A549 (cell line): Measurements from ENCODE around the gene VSIG2. TPM values are rescaled to one million over a fixed set of nuclear protein-coding genes. Genes with fewer than 3 reads are reported as not detected.

ENCODE experiments used
- ATAC-seq, 2 experiments: fragments of 200-7000 bp in 1 of 2; fragments of >200 bp in 1 of 2; cut with Nextera tagmentation in 1 of 2; cut with Tn5 transposase in 1 of 2; 3 replicates each; pipeline versions ENCODE4 v1.8.0 to v1.9.1; 2018 to 2020; ENCODE audit warnings: mild to moderate bottlenecking in 1 of 2, moderate library complexity in 1 of 2
- CTCF ChIA-PET: fragments of 300-600 bp; sonication (Branson Sonifier 250); formaldehyde crosslinking; extraction: SDS; loops from one replicate; lab custom pipeline; 2021; ENCODE audit warnings: antibody characterized with exemption, inconsistent platforms; lab: Yijun Ruan, JAX
- POLR2A ChIA-PET: fragments of 350-600 bp; formaldehyde crosslinking; extraction: SDS; loops from one replicate; lab custom pipeline; 2021; ENCODE audit warnings: antibody characterized with exemption, inconsistent platforms; lab: Yijun Ruan, JAX
- DNase-seq, 2 experiments: peaks; one replicate each; pipeline versions ENCODE4 v3.0.0 to v3.0.0-alpha.2; 2011 to 2016; ENCODE audit warnings: low read depth in 1 of 2, low spot score in 1 of 2
- FAIRE-seq: peaks from 2 replicates; lab custom pipeline; 2011; peaks lifted over from hg19 to GRCh38; lab: Jason Lieb, UNC
- H3K27ac ChIP-seq, 2 experiments: fragments of >200 bp; sonication (Bioruptor Twin); formaldehyde crosslinking; 3 replicates each; pipeline ENCODE4 v1.5.1; 2016 to 2017
- H3K4me1 ChIP-seq: fragments of >200 bp; sonication (Bioruptor Twin); formaldehyde crosslinking; 3 replicates; pipeline ENCODE4 v1.6.1; 2016
- H3K4me2 ChIP-seq: fragments of >200 bp; sonication (Bioruptor Twin); formaldehyde crosslinking; 3 replicates; pipeline ENCODE4 v1.6.1; 2016
- H3K4me3 ChIP-seq: fragments of >200 bp; sonication (Bioruptor Twin); formaldehyde crosslinking; 3 replicates; pipeline ENCODE4 v1.5.1; 2016
- H3K9me3 ChIP-seq: fragments of >200 bp; sonication (Bioruptor Twin); formaldehyde crosslinking; 3 replicates; pipeline ENCODE4 v1.6.1; 2016
- CBX2 ChIP-seq: fragments of 200-600 bp; sonication (generic); IDR thresholded peaks from 2 replicates; pipeline ENCODE4 v1.6.1; 2016; ENCODE audit warnings: low read depth, mild to moderate bottlenecking, borderline replicate concordance
- CBX8 ChIP-seq: fragments of 200-600 bp; sonication (generic); IDR thresholded peaks from 2 replicates; pipeline ENCODE4 v1.6.1; 2016
- CEBPB ChIP-seq, 2 experiments: fragments of >200 bp in 1 of 2; sonication (Bioruptor Twin) in 1 of 2; formaldehyde crosslinking in 1 of 2; IDR thresholded peaks; 2 replicates each; pipeline ENCODE4 v1.6.1; 2012 to 2016
- CHD2 ChIP-seq: fragments of 150-350 bp; IDR thresholded peaks from 2 replicates; pipeline ENCODE4 v1.6.1; 2014; ENCODE audit warnings: low read length; ENCODE audit not compliant: partially characterized antibody
- CHD4 ChIP-seq: fragments of 200-600 bp; sonication (generic); IDR thresholded peaks from 2 replicates; pipeline ENCODE4 v1.6.1; 2016; ENCODE audit warnings: antibody characterized with exemption, mild to moderate bottlenecking, borderline replicate concordance
- EHF ChIP-seq: fragments of 250-450 bp; sonication (Bioruptor Pico); IDR thresholded peaks from 2 replicates; pipeline ENCODE4 v1.5.0; 2020; ENCODE audit warnings: mild to moderate bottlenecking
- EP300 ChIP-seq, 2 experiments: fragments of >200 bp; sonication (Bioruptor Twin); formaldehyde crosslinking; IDR thresholded peaks; 2 replicates in 1 of 2; 3 replicates in 1 of 2; pipeline ENCODE4 v1.6.1; 2016 to 2017
- ESRRA ChIP-seq: fragments of 150-350 bp; IDR thresholded peaks from 2 replicates; pipeline ENCODE4 v1.6.1; 2014; ENCODE audit warnings: mild to moderate bottlenecking, low read length, borderline replicate concordance
- FOSB ChIP-seq: fragments of 250-450 bp; sonication (Bioruptor Pico); IDR thresholded peaks from 2 replicates; pipeline ENCODE4 v1.5.0; 2020; ENCODE audit warnings: mild to moderate bottlenecking, moderate library complexity
- FOSL2 ChIP-seq, 2 experiments: fragments of 450-650 bp in 1 of 2; fragments of >200 bp in 1 of 2; sonication (Bioruptor Twin) in 1 of 2; formaldehyde crosslinking; IDR thresholded peaks; 2 replicates each; pipeline versions ENCODE4 v1.5.0 to v1.6.1; 2016 to 2020; ENCODE audit warnings: mild to moderate bottlenecking in 1 of 2, moderate library complexity in 1 of 2
- GATA3 ChIP-seq: IDR thresholded peaks from 2 replicates; pipeline ENCODE4 v1.6.1; 2012; ENCODE audit warnings: borderline replicate concordance
- HDAC2 ChIP-seq: fragments of 200-600 bp; sonication (generic); IDR thresholded peaks from 2 replicates; pipeline ENCODE4 v1.6.1; 2016
- HEYL ChIP-seq: fragments of 250-450 bp; sonication (Bioruptor Pico); IDR thresholded peaks from 2 replicates; pipeline ENCODE4 v1.8.0; 2021; ENCODE audit warnings: mild to moderate bottlenecking, moderate library complexity
- MAFK ChIP-seq: fragments of 450-650 bp; IDR thresholded peaks from 2 replicates; pipeline ENCODE4 v1.6.1; 2014; ENCODE audit not compliant: partially characterized antibody
- MAZ ChIP-seq: fragments of 150-350 bp; IDR thresholded peaks from 2 replicates; pipeline ENCODE4 v1.6.1; 2014; ENCODE audit warnings: antibody characterized with exemption, low read depth, low read length, borderline replicate concordance
- MYC ChIP-seq: IDR thresholded peaks from 2 replicates; pipeline ENCODE4 v1.6.1; 2012; ENCODE audit warnings: mild to moderate bottlenecking, inconsistent platforms, low read length, improper control_type of control experiment, borderline replicate concordance
- PHF8 ChIP-seq: fragments of 200-600 bp; sonication (generic); IDR thresholded peaks from 2 replicates; pipeline ENCODE4 v1.6.1; 2016; ENCODE audit warnings: low read depth, mild to moderate bottlenecking, antibody characterized with exemption, moderate library complexity, borderline replicate concordance
- RARB ChIP-seq: fragments of 250-450 bp; sonication (Bioruptor Pico); IDR thresholded peaks from 2 replicates; pipeline ENCODE4 v1.8.0; 2021; ENCODE audit warnings: mild to moderate bottlenecking, moderate library complexity
- RNF2 ChIP-seq: fragments of 200-600 bp; sonication (generic); IDR thresholded peaks from 2 replicates; pipeline ENCODE4 v1.6.1; 2016; ENCODE audit warnings: low read depth, mild to moderate bottlenecking, antibody characterized with exemption, moderate library complexity, borderline replicate concordance
- SREBF2 ChIP-seq: fragments of 450-650 bp; IDR thresholded peaks from 2 replicates; pipeline ENCODE4 v1.6.1; 2014; ENCODE audit warnings: mild to moderate bottlenecking, moderate library complexity
- ZNF302 ChIP-seq: fragments of 250-450 bp; sonication (Bioruptor Pico); IDR thresholded peaks from 2 replicates; pipeline ENCODE4 v1.9.0; 2021; ENCODE audit warnings: inconsistent platforms, mild to moderate bottlenecking, moderate library complexity
- ZSCAN20 ChIP-seq: fragments of 250-450 bp; sonication (Bioruptor Pico); IDR thresholded peaks from 2 replicates; pipeline ENCODE4 v1.8.0; 2022; ENCODE audit warnings: mild to moderate bottlenecking, moderate library complexity
- WGBS: methylation state at CpG from one replicate; pipeline ENCODE4 v1.1.6; 2017; ENCODE audit errors: missing lambda C conversion rate; 5-methylcytosine and 5-hydroxymethylcytosine counted together
- polyA plus RNA-seq, 4 experiments: library from polyadenylated mRNA; depleted of rRNA in 3 of 4; stranded (reverse); fragments of >200 nt; fragmentation: RNase III in 1 of 4; extraction: RNeasy Plus Mini Kit Qiagen cat#74134 plus additional on column Dnase treatment in 1 of 4; gene quantifications; 2 replicates in 3 of 4; 3 replicates in 1 of 4; pipeline ENCODE4 v1.2.3, GENCODE V29; 2011 to 2017
- TF ChIP-seq, protein P1 (sequence below): fragments of 150-350 bp; IDR thresholded peaks from 2 replicates; pipeline ENCODE4 v1.6.1; 2014; ENCODE audit warnings: low read depth, mild to moderate bottlenecking, low read length
- TF ChIP-seq, protein P2 (sequence below): IDR thresholded peaks from 2 replicates; pipeline ENCODE4 v1.6.1; 2012
- TF ChIP-seq, protein P3 (sequence below): fragments of 450-650 bp; IDR thresholded peaks from 2 replicates; pipeline ENCODE4 v1.6.1; 2014; ENCODE audit warnings: antibody characterized with exemption
- TF ChIP-seq, protein P4 (sequence below): fragments of 200-600 bp; sonication (generic); IDR thresholded peaks from 2 replicates; pipeline ENCODE4 v1.6.1; 2016; ENCODE audit warnings: antibody characterized with exemption, mild to moderate bottlenecking, moderate library complexity
- TF ChIP-seq, protein P5 (sequence below): fragments of >200 bp; sonication (Bioruptor Twin); formaldehyde crosslinking; IDR thresholded peaks from 2 replicates; pipeline ENCODE4 v1.6.1; 2016

Gene VSIG2
- polyA plus RNA-seq, 2 of the 4 experiments (the other 2 are of a cell fraction): not detected

DNA sequence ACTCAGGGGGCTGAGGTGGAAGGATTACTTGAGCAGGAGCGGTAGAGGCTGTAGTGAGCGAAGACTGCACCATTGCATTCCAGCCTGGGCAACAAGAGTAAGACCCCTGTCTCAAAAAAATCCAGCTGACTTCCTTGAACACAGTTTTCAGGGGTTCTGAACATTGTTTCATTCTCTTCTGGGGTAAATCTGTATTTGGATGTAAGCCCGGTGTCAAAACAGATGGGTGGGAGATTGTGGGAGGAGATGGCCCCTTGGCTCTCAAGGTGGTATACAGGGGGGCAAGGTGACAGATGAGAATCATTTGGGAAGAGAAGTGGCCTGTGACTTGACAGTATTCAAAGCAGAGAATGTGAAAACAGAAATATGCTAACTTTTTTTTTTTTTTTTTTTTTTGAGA is 5.3 kb upstream of the VSIG2 start:
- no peak for TF ChIP-seq FOSB
- no peak for TF ChIP-seq HDAC2
- TF ChIP-seq, protein P1, sequence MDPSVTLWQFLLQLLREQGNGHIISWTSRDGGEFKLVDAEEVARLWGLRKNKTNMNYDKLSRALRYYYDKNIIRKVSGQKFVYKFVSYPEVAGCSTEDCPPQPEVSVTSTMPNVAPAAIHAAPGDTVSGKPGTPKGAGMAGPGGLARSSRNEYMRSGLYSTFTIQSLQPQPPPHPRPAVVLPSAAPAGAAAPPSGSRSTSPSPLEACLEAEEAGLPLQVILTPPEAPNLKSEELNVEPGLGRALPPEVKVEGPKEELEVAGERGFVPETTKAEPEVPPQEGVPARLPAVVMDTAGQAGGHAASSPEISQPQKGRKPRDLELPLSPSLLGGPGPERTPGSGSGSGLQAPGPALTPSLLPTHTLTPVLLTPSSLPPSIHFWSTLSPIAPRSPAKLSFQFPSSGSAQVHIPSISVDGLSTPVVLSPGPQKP: no peak
- TF ChIP-seq, protein P2, sequence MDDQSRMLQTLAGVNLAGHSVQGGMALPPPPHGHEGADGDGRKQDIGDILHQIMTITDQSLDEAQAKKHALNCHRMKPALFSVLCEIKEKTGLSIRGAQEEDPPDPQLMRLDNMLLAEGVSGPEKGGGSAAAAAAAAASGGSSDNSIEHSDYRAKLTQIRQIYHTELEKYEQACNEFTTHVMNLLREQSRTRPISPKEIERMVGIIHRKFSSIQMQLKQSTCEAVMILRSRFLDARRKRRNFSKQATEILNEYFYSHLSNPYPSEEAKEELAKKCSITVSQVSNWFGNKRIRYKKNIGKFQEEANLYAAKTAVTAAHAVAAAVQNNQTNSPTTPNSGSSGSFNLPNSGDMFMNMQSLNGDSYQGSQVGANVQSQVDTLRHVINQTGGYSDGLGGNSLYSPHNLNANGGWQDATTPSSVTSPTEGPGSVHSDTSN: no peak
- TF ChIP-seq RNF2: no peak
- TF ChIP-seq CHD4: no peak
- no peak for TF ChIP-seq SREBF2
- no peak for TF ChIP-seq ESRRA
- TF ChIP-seq, protein P3, sequence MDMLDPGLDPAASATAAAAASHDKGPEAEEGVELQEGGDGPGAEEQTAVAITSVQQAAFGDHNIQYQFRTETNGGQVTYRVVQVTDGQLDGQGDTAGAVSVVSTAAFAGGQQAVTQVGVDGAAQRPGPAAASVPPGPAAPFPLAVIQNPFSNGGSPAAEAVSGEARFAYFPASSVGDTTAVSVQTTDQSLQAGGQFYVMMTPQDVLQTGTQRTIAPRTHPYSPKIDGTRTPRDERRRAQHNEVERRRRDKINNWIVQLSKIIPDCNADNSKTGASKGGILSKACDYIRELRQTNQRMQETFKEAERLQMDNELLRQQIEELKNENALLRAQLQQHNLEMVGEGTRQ: no peak
- no peak for TF ChIP-seq MYC
- TF ChIP-seq CEBPB (IDR thresholded peaks at IDR 0.05): no peak
- TF ChIP-seq CBX8: no peak
- no peak for TF ChIP-seq EHF (CRISPR knock-in tag)
- no peak for TF ChIP-seq RARB (CRISPR knock-in tag)
- no peak for TF ChIP-seq EP300 (IDR thresholded peaks at IDR 0.05)
- TF ChIP-seq, protein P4, sequence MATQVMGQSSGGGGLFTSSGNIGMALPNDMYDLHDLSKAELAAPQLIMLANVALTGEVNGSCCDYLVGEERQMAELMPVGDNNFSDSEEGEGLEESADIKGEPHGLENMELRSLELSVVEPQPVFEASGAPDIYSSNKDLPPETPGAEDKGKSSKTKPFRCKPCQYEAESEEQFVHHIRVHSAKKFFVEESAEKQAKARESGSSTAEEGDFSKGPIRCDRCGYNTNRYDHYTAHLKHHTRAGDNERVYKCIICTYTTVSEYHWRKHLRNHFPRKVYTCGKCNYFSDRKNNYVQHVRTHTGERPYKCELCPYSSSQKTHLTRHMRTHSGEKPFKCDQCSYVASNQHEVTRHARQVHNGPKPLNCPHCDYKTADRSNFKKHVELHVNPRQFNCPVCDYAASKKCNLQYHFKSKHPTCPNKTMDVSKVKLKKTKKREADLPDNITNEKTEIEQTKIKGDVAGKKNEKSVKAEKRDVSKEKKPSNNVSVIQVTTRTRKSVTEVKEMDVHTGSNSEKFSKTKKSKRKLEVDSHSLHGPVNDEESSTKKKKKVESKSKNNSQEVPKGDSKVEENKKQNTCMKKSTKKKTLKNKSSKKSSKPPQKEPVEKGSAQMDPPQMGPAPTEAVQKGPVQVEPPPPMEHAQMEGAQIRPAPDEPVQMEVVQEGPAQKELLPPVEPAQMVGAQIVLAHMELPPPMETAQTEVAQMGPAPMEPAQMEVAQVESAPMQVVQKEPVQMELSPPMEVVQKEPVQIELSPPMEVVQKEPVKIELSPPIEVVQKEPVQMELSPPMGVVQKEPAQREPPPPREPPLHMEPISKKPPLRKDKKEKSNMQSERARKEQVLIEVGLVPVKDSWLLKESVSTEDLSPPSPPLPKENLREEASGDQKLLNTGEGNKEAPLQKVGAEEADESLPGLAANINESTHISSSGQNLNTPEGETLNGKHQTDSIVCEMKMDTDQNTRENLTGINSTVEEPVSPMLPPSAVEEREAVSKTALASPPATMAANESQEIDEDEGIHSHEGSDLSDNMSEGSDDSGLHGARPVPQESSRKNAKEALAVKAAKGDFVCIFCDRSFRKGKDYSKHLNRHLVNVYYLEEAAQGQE: no peak
- TF ChIP-seq PHF8: no peak
- TF ChIP-seq, protein P5, sequence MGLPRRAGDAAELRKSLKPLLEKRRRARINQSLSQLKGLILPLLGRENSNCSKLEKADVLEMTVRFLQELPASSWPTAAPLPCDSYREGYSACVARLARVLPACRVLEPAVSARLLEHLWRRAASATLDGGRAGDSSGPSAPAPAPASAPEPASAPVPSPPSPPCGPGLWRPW: no peak
- TF ChIP-seq HEYL (CRISPR knock-in tag): no peak
- CTCF ChIA-PET: interaction anchor here (1.1 to 4.7 kb wide), 8 partner anchors 10 to 113 kb away, joined by 3 to 38 read pairs (median 6); no protein-coding TSS in a partner anchor

DNA sequence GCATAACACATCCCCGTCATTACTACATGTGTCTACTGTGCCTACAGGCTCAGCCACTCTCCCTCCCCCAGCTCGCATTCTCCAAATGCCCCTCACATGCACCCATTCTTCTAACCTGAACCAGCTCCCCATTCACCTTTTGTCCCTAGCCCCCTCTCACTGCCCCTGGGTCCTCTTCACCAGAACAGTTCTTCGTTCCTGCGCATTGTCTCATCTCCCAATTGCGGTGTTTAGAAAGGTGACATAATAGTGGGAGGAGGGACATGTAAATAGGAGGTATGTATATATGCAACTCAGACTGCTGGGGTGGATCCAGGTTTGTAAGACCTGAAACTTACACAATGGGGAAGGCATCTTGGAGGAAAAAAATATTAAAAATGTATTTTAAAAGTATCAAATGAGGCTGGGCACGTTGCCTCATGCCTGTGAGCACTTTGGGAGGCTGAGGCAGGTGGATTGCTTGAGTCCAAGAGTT is 4.7 kb upstream of the VSIG2 start:
- 86% methylated on average over 6 of the region's 6 CpGs for WGBS
- CTCF ChIA-PET: interaction anchor here (1.1 to 4.7 kb wide), 7 partner anchors 10 to 112 kb away, joined by 3 to 38 read pairs (median 5); no protein-coding TSS in a partner anchor
- Histone ChIP-seq H3K9me3 (no peaks in the 10 kb centered on the region), H3K27ac (no peak overlapping the region), H3K4me2 (no peak overlapping the region), H3K4me3 (no peak overlapping the region), H3K4me1 (peaks cover 15% of the 10 kb centered on the region)
- FAIRE-seq: no peak
- POLR2A ChIA-PET: no interaction called here
- DNase-seq: no peak
- ATAC-seq: no peak
- TF ChIP-seq, protein P3: no peak
- TF ChIP-seq MAZ: no peak
- no peak for TF ChIP-seq CBX2
- TF ChIP-seq FOSL2 (IDR thresholded peaks at IDR 0.05): no peak
- no peak for TF ChIP-seq FOSL2 (CRISPR knock-in tag; IDR thresholded peaks at IDR 0.05)
- no peak for TF ChIP-seq GATA3
- no peak for TF ChIP-seq ZNF302 (CRISPR knock-in tag)
- TF ChIP-seq MAFK: no peak
- no peak for TF ChIP-seq EP300 (IDR thresholded peaks at IDR 0.05)
- no peak for TF ChIP-seq ZSCAN20 (CRISPR knock-in tag)
- TF ChIP-seq RNF2: no peak
- TF ChIP-seq CHD2: no peak
- no peak for TF ChIP-seq PHF8
- TF ChIP-seq, protein P1: no peak

More for the DNA sequence above, 5.3 kb upstream of the VSIG2 start:
- ATAC-seq (no peak), FAIRE-seq (no peak), DNase-seq (no peak)
- H3K27ac ChIP-seq: no peak overlapping the region
- H3K9me3 ChIP-seq: no peaks in the 10 kb centered on the region
- H3K4me3 ChIP-seq: no peak overlapping the region
- H3K4me2 ChIP-seq: no peak overlapping the region
- 96% methylated on average over 3 of the region's 3 CpGs for WGBS
- POLR2A ChIA-PET: no interaction called here
- peaks cover 16% of the 10 kb centered on the region for H3K4me1 ChIP-seq
